IMR-90 (cell line): ENCODE measurements around the gene PCK2. TPM values are rescaled to one million over a fixed set of nuclear protein-coding genes. Genes with fewer than 3 reads are reported as not detected.

ENCODE experiments used
- ATAC-seq: fragments of 200-7000 bp; cut with Tn5 transposase; 2 replicates; pipeline ENCODE4 v1.9.1; 2020; ENCODE audit warnings: low read depth, mild to moderate bottlenecking, moderate library complexity
- BruUV-seq: library from RNA; stranded (reverse); fragments of 400-500 nt; replicated peaks from 2 replicates; lab custom pipeline; 2021; lab: Mats Ljungman, UMichigan
- CTCF ChIA-PET: fragments of 300-600 bp; formaldehyde crosslinking; extraction: SDS; loops from one replicate; lab custom pipeline; 2021; ENCODE audit warnings: antibody characterized with exemption; lab: Yijun Ruan, JAX
- POLR2A ChIA-PET: fragments of 300-600 bp; sonication (Branson Sonifier 250); formaldehyde crosslinking; loops from one replicate; lab custom pipeline; 2022; ENCODE audit warnings: antibody characterized with exemption; ENCODE audit not compliant: unreplicated experiment; lab: Charles Lee
- DNase-seq: peaks from one replicate; pipeline ENCODE4 v3.0.0; 2013
- H2AFZ ChIP-seq: replicated peaks from 2 replicates; pipeline ENCODE3; 2013; ENCODE audit warnings: low read length, mild to moderate bottlenecking; ENCODE audit not compliant: poor library complexity
- H2AK5ac ChIP-seq: 2 replicates; pipeline ENCODE4 v1.6.1; 2013; ENCODE audit warnings: low read depth, low read length, inconsistent platforms
- H2AK9ac ChIP-seq: replicated peaks from 2 replicates; pipeline ENCODE3; 2013; ENCODE audit warnings: mild to moderate bottlenecking, low read depth, low read length, moderate library complexity; ENCODE audit not compliant: poor library complexity
- H2BK120ac ChIP-seq: 2 replicates; pipeline ENCODE4 v1.6.1; 2013; ENCODE audit warnings: low read depth, low read length, inconsistent platforms
- H2BK15ac ChIP-seq: 3 replicates; pipeline ENCODE4 v1.6.1; 2013; ENCODE audit warnings: low read depth, low read length, inconsistent platforms
- H2BK20ac ChIP-seq: 2 replicates; pipeline ENCODE4 v1.6.1; 2013; ENCODE audit warnings: low read depth, mild to moderate bottlenecking, inconsistent platforms, low read length, moderate library complexity
- H2BK5ac ChIP-seq: 2 replicates; pipeline ENCODE4 v1.6.1; 2013; ENCODE audit warnings: mild to moderate bottlenecking, low read depth, low read length, inconsistent platforms; ENCODE audit not compliant: poor library complexity, severe bottlenecking
- H3K14ac ChIP-seq: replicated peaks from 2 replicates; pipeline ENCODE4 v1.6.1; 2013; ENCODE audit warnings: low read depth, low read length, inconsistent platforms
- H3K18ac ChIP-seq: 2 replicates; pipeline ENCODE4 v1.6.1; 2013; ENCODE audit warnings: low read depth, low read length, control low read depth
- H3K23ac ChIP-seq: 2 replicates; pipeline ENCODE4 v1.6.1; 2013; ENCODE audit warnings: low read depth, low read length, inconsistent platforms
- H3K27ac ChIP-seq: 2 replicates; pipeline ENCODE4 v1.5.1; 2013; ENCODE audit warnings: mild to moderate bottlenecking, control low read depth, low read length; ENCODE audit not compliant: insufficient read depth
- H3K27me3 ChIP-seq: 2 replicates; pipeline ENCODE4 v1.6.1; 2013; ENCODE audit warnings: low read length; ENCODE audit not compliant: control insufficient read depth, insufficient read depth
- H3K36me3 ChIP-seq: 2 replicates; pipeline ENCODE4 v1.6.1; 2013; ENCODE audit warnings: low read length, mixed read lengths; ENCODE audit not compliant: control insufficient read depth, insufficient read depth
- H3K4ac ChIP-seq: 2 replicates; pipeline ENCODE4 v1.6.1; 2013; ENCODE audit warnings: low read depth, low read length, inconsistent platforms
- H3K4me1 ChIP-seq: 2 replicates; pipeline ENCODE4 v1.6.1; 2013; ENCODE audit warnings: low read length, mixed read lengths; ENCODE audit not compliant: control insufficient read depth, insufficient read depth
- H3K4me2 ChIP-seq: 2 replicates; pipeline ENCODE4 v1.6.1; 2013; ENCODE audit warnings: low read depth, mild to moderate bottlenecking, control low read depth, low read length, moderate library complexity
- H3K4me3 ChIP-seq: 2 replicates; pipeline ENCODE4 v1.5.1; 2013; ENCODE audit warnings: low read depth, mild to moderate bottlenecking, control low read depth, low read length, moderate library complexity; ENCODE audit not compliant: insufficient read depth
- H3K56ac ChIP-seq: 2 replicates; pipeline ENCODE4 v1.6.1; 2013; ENCODE audit warnings: low read length, inconsistent platforms; ENCODE audit not compliant: insufficient read depth; ENCODE audit errors: extremely low read depth
- H3K79me1 ChIP-seq, 2 experiments: 2 replicates each; pipeline ENCODE4 v1.6.1; 2013; ENCODE audit warnings: low read length in 2 of 2, inconsistent platforms in 1 of 2, low read depth in 1 of 2
- H3K9ac ChIP-seq: 2 replicates; pipeline ENCODE4 v1.6.1; 2013; ENCODE audit warnings: low read depth, low read length, control low read depth
- H3K9me1 ChIP-seq: 2 replicates; pipeline ENCODE4 v1.6.1; 2013; ENCODE audit warnings: low read length, inconsistent platforms; ENCODE audit not compliant: insufficient read depth
- H3K9me3 ChIP-seq: 2 replicates; pipeline ENCODE4 v1.6.1; 2013; ENCODE audit warnings: low read length; ENCODE audit not compliant: control insufficient read depth, insufficient read depth
- H4K20me1 ChIP-seq: 2 replicates; pipeline ENCODE4 v1.6.1; 2013; ENCODE audit warnings: low read length, inconsistent platforms; ENCODE audit not compliant: insufficient read depth
- H4K5ac ChIP-seq: 2 replicates; pipeline ENCODE4 v1.6.1; 2013; ENCODE audit warnings: mild to moderate bottlenecking, low read depth, low read length, control low read depth
- H4K8ac ChIP-seq, 2 experiments: 2 replicates each; pipeline ENCODE4 v1.6.1; 2013; ENCODE audit warnings: low read depth in 2 of 2, low read length in 2 of 2, control low read depth in 1 of 2, inconsistent platforms in 1 of 2
- H4K91ac ChIP-seq: 2 replicates; pipeline ENCODE4 v1.6.1; 2013; ENCODE audit warnings: low read depth, low read length, inconsistent platforms; ENCODE audit not compliant: insufficient read depth
- CEBPB ChIP-seq: IDR thresholded peaks from 2 replicates; pipeline ENCODE4 v1.6.1; 2012; ENCODE audit warnings: low read depth, low read length, improper control_type of control experiment
- CHD1 ChIP-seq: IDR thresholded peaks from 2 replicates; pipeline ENCODE4 v1.6.1; 2012; ENCODE audit warnings: low read depth, low read length, improper control_type of control experiment
- CTCF ChIP-seq: conservative IDR thresholded peaks from 2 replicates; pipeline ENCODE4 v1.5.1; 2012; ENCODE audit warnings: mild to moderate bottlenecking, low read depth, low read length, improper control_type of control experiment
- FOS ChIP-seq: fragments of 150-350 bp; IDR thresholded peaks from 2 replicates; pipeline ENCODE4 v1.6.1; 2016; ENCODE audit warnings: low read depth, low read length
- MAFK ChIP-seq: IDR thresholded peaks from 2 replicates; pipeline ENCODE4 v1.6.1; 2012; ENCODE audit warnings: low read depth, low read length, improper control_type of control experiment
- NFE2L2 ChIP-seq: fragments of 150-350 bp; IDR thresholded peaks from 2 replicates; pipeline ENCODE4 v1.6.1; 2016; ENCODE audit warnings: low read depth, mild to moderate bottlenecking, low read length
- RCOR1 ChIP-seq: IDR thresholded peaks from 2 replicates; pipeline ENCODE4 v1.6.1; 2012; ENCODE audit warnings: mild to moderate bottlenecking, low read length, improper control_type of control experiment; ENCODE audit not compliant: insufficient replicate concordance
- dilution Hi-C: fragments of 300-500 bp; cut with HindIII; formaldehyde crosslinking; loops from one replicate; pipeline ENCODE4 v1.14.3; 2018; ENCODE audit warnings: low sequenced_read_pairs; ENCODE audit not compliant: unreplicated experiment
- in situ Hi-C: fragments of 300-500 bp; cut with MboI; formaldehyde crosslinking; loops from 3 replicates; pipeline ENCODE4 v1.14.3; 2019; ENCODE audit warnings: low sequenced_read_pairs, inconsistent platforms, mixed read lengths
- intact Hi-C: fragments of 100-400 bp; cut with micrococcal nuclease; formaldehyde crosslinking; loops from 2 replicates; pipeline ENCODE4 v1.10.0; 2022
- polyA plus RNA-seq, 3 experiments: library from polyadenylated mRNA; depleted of rRNA; stranded (reverse); fragments of >200 nt; gene quantifications; 2 replicates each; pipeline ENCODE4 v1.2.3, GENCODE V29; 2012; ENCODE audit warnings: low replicate concordance in 1 of 3
- total RNA-seq: library from RNA; depleted of rRNA; stranded (reverse); fragments of >200 nt; gene quantifications from 2 replicates; pipeline ENCODE4 v1.2.3, GENCODE V29; 2012

Gene PCK2
- total and polyA plus RNA-seq, 2 of the 4 experiments (the other 2 are of a cell fraction) = 13.4 to 29.4 TPM

- peaks cover 16 to 27% of the 10 kb centered on the region in 2 experiments for H3K79me1 ChIP-seq
- POLR2A ChIA-PET = no interaction called here
- no peak overlapping the region for H3K56ac ChIP-seq
- H3K27me3 ChIP-seq = no peaks in the 10 kb centered on the region; the same call in 1 of the 2 replicates
- peaks cover 8% of the 10 kb centered on the region for H3K4me1 ChIP-seq
- no peak overlapping the region for H3K27ac ChIP-seq
- no TSS peak for BruUV-seq
- no peak overlapping the region for H2BK15ac ChIP-seq
- no peak overlapping the region for H2BK5ac ChIP-seq
- H2AK5ac ChIP-seq = no peak overlapping the region
- TF ChIP-seq CTCF = no peak
- TF ChIP-seq RCOR1 = no peak
- no peak for TF ChIP-seq CEBPB
- TF ChIP-seq MAFK = no peak
- TF ChIP-seq CHD1 = no peak
- no peak for TF ChIP-seq FOS
- TF ChIP-seq NFE2L2 = no peak
- H3K36me3 ChIP-seq = no peaks in the 10 kb centered on the region
- H3K23ac ChIP-seq = no peak overlapping the region
- H3K4me2 ChIP-seq = no peak overlapping the region
- H4K20me1 ChIP-seq = peaks cover 10% of the 10 kb centered on the region; the same call in 1 of the 2 replicates
- H2BK120ac ChIP-seq = no peak overlapping the region; the same call in 1 of the 2 replicates
- H3K4ac ChIP-seq = no peak overlapping the region
- in situ Hi-C loops = loop anchor here (5.0 to 10.0 kb wide), 2 partner anchors 35 to 117 kb away; no protein-coding TSS in a partner anchor
- intact Hi-C loops = no loop called here
- H3K14ac ChIP-seq = no peak overlapping the region
- dilution Hi-C loops = no loop called here
- H4K91ac ChIP-seq = no peak overlapping the region
- CTCF ChIA-PET = interaction anchor here (3.4 to 3.5 kb wide), 2 partner anchors 17 to 34 kb away, joined by 15 to 30 read pairs; no protein-coding TSS in a partner anchor
- no peak overlapping the region for H4K8ac ChIP-seq
- H4K5ac ChIP-seq = no peak overlapping the region
- no peak overlapping the region for H2AFZ ChIP-seq
- H3K4me3 ChIP-seq = no peak overlapping the region
- DNase-seq (no peak), ATAC-seq (no peak)
- no peak overlapping the region for H3K9ac ChIP-seq
- no peak overlapping the region for H2AK9ac ChIP-seq
- no peak overlapping the region for H2BK20ac ChIP-seq
- peaks cover 13% of the 10 kb centered on the region for H3K9me1 ChIP-seq
- no peak overlapping the region for H3K18ac ChIP-seq
- no peaks in the 10 kb centered on the region for H3K9me3 ChIP-seq
Measured at GRCh38 chr14:24092110-24092504, 2.0 kb upstream of the PCK2 start.
